GM21526 (cell line): ENCODE measurements around the gene FSTL4.

Experiments
- ATAC-seq: cut with Tn5 transposase; IDR thresholded peaks from one replicate; pipeline ENCODE4 v1.9.1; 2021; ENCODE audit warnings: moderate library complexity; ENCODE audit not compliant: unreplicated experiment, low FRiP score

Gene FSTL4

DNA sequence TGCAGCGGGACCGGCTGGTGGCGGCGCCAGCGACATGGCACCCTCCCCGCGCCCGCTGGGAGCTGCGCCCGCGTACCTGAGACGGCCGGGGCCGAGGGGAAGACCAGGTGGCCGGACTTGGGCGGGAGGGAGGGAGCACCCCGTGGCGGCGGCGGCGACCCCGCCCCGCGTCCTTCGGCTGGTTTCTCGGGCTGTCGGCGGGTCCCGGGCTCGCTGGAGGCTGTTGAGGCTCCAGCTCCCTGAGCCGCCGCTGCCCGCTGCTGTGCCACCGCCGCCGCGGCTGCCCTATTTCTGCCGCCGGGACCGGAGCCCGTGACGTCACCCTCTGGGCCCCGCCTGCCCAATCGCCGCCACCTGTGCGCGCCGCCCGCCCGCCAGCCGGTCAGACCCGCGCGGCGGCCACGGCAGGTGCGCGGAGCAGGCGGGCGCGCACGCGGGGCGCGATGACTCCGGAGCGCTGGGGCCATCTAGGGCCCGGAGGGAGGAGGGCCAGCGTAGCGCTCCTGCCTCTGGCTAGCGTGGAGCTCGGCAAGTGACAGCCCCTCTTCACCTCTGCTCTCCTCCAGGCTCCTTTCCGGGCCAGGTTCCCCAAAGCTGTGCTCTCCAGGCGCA lies at the start of gene FSTL4:
Gene FSTL4 (minus strand): TSS at position 293 of the 612 bp plus-strand sequence.
- ATAC-seq: no peak

DNA sequence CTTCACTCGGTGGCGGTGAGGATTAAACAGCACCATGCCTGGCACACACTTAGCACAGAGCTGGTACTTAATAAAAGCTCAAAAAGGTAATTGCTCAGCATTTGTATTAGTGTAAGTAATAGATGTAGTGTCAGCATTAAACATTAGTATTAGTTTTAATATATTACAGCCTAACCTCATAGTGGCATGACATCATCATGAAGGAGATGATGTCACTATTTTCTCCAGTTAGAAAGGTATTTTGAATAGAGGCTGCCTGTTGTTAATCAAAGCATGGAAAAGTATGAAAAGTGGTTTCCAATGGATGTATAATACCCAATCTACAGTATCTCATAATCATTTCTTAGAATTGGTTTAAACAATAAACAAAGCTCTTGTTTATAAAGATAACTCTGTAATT lies 49.0 kb upstream of the FSTL4 start:
- ATAC-seq: no peak

DNA sequence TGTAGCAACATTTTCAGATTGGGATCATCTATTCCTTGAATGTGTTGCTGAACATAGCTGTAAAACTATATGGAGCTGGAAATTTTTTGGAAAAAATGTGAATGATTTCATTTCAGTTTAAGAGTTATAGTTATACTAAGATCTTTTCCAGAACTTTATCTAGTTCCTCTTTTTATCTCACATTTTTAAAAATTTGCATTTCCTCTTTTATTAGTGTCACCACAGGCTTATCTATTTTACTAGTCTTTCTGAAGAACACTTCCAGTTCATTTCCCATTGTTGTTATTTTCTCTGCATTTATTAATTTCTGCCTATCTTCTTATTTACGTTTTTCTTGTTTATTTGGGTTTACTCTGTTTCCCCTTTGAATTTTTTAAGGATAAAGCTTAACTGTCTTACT lies 46.0 kb upstream of the FSTL4 start:
- no peak for ATAC-seq

GRCh38 chr5:133657036-133657435 lies 44.7 kb upstream of the FSTL4 start:
- ATAC-seq: no peak

- ATAC-seq: no peak
These were observed 43.6 kb upstream of the FSTL4 start for GRCh38 chr5:133655966-133656365.

- ATAC-seq: no peak
These were observed 41.4 kb upstream of the FSTL4 start for GRCh38 chr5:133653760-133654049.

DNA sequence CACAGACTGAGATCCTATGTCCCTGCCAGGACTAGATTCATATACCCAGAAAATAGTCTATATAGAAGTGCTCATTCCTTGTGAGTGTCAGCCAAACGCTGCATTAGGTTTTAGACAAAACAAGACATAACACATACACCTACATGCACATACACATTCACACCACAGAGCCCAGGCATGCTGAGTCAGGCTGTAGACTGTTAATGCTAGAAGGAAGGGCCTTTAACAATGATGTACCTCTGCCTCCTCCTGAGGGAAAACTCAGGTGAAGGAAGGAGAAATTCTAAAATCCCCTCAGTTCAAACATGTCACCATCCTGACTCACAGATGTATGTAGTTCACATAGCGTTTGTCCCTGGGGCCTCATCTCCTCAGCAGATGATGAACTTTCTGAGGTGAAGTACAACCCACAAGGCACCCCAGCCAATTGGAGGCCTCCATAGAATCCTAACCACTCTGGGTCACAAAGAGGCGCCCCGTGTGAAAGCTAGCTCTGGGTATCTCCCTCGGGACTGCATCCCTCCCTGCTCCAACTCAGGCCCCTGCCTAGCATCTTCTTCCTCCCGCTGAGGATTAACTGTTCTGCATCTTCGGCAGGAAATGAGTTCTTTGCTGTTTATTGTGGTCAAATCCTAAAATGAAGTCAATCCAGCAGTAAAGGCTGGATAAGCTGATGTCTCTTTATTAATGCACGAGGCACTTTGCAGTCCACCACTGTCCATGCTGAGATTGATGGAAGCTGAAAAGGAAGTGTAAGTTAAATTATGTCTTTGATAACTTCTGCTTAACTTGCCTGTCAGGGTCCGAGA lies 40.8 kb upstream of the FSTL4 start:
- ATAC-seq: no peak

- ATAC-seq: no peak
These were observed 31.9 kb upstream of the FSTL4 start for GRCh38 chr5:133644000-133644865.

- no peak for ATAC-seq
These were observed 31.0 kb upstream of the FSTL4 start for GRCh38 chr5:133643365-133643764.

DNA sequence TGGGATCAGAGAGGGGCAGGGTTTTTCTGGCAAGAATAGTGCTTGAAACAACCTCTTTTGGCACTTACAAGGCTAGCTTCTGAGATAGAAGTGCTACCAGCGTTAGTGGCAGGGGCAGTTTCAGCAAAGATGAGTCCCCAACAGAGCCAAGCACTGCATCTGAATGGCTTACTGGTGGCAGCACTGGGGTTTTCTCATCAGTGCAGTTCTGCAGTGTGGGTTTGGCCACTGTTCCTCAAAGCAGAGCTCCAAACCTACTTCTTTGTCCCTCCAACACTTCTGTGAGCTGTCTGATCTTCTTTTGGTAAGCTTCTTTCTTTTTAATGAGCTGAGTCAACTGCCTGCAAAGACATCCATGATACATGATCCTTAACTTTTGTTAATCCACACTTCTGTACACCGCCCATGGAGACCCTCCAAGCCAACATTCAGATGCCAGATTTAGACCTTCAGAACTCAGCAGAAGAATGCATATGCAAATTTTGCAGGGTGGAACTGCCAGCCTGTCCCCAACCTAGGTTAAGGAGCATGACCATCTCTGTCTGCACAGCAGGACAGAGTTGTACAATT lies 29.9 kb upstream of the FSTL4 start:
- ATAC-seq: no peak

DNA sequence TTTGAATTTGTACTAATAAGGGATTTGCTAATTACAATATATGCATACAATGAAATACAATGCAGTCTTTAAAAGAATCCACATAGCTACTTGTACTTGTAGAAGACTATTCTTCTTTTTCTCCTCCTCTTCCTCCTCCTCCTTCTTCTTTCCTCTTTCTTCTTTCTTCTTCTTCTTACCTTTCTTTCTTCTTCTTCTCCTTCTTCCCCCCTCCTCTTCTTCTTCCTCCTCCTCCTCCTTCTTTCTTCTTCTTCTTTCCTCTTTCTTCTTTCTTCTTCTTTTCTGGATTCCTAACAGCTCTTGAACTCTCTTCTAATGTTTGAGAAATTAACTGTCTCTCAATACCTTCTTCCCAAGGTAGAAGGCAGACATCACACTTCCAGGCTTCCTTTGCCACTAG lies 29.3 kb upstream of the FSTL4 start:
- no peak for ATAC-seq

GRCh38 chr5:133639850-133640528 lies 27.6 kb upstream of the FSTL4 start:
- no peak for ATAC-seq

- ATAC-seq: no peak
These were observed 26.1 kb upstream of the FSTL4 start for GRCh38 chr5:133638436-133638835.

- ATAC-seq: no peak
These were observed 24.9 kb upstream of the FSTL4 start for GRCh38 chr5:133637206-133637605.

DNA sequence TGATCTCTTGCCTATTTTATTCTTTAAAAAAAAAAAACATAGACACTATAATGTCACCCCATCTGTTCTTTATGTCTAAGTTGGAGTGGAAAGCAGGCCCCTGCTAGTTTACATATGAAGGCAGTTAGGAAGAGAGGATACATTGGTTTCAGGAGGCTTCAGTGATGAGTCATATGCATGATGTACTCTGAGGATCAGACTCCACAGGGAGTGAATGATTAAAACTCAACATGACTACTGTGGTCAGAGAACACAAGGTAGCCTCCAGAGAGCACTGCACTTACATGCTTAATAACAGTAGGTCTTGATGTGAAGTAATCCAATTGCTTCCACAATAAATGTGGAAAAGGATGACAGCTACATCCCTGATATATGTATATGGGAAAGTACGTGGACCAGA lies 22.7 kb upstream of the FSTL4 start:
- no peak for ATAC-seq

DNA sequence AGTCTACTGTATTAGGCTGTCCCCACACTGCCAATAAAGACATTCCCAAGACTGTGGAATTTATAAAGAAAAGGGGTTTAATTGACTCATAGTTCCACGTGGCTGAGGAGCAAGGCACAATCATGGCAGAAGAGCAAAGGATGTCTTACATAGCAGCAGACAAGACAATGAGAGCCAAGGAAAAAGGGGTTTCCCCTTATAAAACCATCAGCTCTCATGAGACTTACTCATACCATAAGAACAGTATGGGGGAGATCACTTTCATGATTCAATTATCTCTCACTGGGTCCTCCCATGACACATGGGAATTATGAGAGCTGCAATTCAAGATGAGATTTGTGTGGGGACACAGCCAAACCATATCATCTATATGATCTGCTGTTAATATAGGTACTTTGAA lies 14.8 kb upstream of the FSTL4 start:
- ATAC-seq: no peak

- no peak for ATAC-seq
These were observed 12.0 kb upstream of the FSTL4 start for GRCh38 chr5:133624316-133624715.

DNA sequence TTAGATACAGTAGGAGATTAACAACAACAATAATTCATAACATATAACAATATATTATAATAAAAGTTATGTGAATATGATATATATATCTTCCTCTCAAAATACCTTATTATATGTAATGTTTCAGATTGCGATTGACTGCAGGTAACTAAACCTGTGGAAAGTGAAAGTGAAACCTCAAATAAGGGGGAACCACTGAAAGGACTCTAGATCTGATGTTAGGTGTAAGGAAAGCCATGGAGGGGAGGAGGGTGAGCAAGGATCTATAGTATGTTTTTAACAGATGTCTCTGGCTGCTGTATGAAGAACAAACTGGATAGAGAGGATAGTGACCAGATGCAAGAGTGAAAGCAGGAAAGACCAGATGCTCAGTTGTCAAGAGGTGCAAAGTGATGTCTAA lies 5.8 kb upstream of the FSTL4 start:
- ATAC-seq: no peak

DNA sequence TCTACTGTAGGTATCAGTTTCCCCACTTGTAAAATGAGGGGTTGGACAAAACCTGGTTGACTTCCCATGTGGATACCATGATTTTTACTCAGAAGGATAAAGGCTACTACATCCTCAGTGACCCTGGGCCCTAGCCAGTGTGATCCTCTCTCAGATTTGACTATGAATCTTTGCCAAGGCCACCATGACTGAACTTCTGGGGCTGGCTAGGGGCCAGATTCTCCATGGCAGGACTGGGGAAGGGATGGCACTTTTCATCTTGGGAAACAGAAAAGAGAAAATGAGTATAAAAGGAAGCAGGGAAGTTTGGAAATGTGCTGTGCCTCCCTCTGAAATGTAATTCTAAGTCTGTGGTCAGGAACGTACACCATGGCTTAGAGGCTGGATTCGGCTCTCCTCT lies 1.4 kb upstream of the FSTL4 start:
- ATAC-seq: no peak

DNA sequence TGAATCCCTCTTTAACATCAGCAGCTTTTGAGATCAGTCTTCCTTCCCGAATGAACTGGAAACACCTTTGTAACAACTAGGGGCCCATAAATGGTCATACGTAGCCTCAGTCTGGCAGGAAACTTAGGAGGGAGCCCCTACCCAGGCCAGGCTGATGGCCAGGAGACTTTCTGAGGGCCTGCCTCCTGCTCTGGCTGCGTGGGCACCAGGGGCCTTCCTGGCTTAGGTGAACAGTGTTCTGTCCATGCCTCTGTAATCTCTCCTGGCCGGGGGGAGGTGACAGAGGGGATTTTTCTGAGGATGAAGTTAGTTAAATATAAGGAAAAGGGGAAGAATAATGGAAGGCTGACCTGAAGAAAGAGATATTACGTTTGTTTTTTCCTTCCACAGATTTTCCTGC lies 843 bp upstream of the FSTL4 start:
- no peak for ATAC-seq
